ENCODE results near the gene LCTL. TPM values are rescaled to one million over a fixed set of nuclear protein-coding genes. Genes with fewer than 3 reads are reported as not detected.

LCTL gene
- polyA plus RNA-seq, 1 of the 3 experiments (the other 2 are of a cell fraction): 1.9 TPM

- DNase-seq: no peak
- H4K20me1 ChIP-seq (ENCODE audit: insufficient read depth): no peaks in the 10 kb centered on the region
- H3F3A ChIP-seq (replicated peaks; ENCODE audit: insufficient read depth): no peaks in the 10 kb centered on the region
- H3K9me3 ChIP-seq: no peaks in the 10 kb centered on the region
- H3K27me3 ChIP-seq (ENCODE audit: insufficient read depth): no peaks in the 10 kb centered on the region
- H3K79me2 ChIP-seq (ENCODE audit: insufficient read depth): no peaks in the 10 kb centered on the region
- H3K9ac ChIP-seq: no peak overlapping the region
- H3K27ac ChIP-seq (ENCODE audit: low read depth in 2 of 2, low read length in 1 of 2): no peak overlapping the region
- WGBS (ENCODE audit: low lambda C conversion rate): 70% methylated on average over 8 of the region's 13 CpGs
- H2AFZ ChIP-seq (ENCODE audit: low read depth): no peak overlapping the region
- no peak overlapping the region for H3K4me3 ChIP-seq (ENCODE audit: low read depth in 2 of 2, low read length in 1 of 2)
- no peaks in the 10 kb centered on the region for H3K36me3 ChIP-seq (replicated peaks in 1 of 2; ENCODE audit: control insufficient read depth in 1 of 2, insufficient read depth in 2 of 2, low read length in 1 of 2)
- H3K9me2 ChIP-seq: no peaks in the 10 kb centered on the region
- ChIA-PET CTCF (interaction anchor here (1.1 to 10.0 kb wide), 5 partner anchors 6 to 240 kb away, joined by 5 to 108 read pairs (median 13); no protein-coding TSS in a partner anchor), POLR2A (no interaction called here)
- TF ChIP-seq, protein P1, sequence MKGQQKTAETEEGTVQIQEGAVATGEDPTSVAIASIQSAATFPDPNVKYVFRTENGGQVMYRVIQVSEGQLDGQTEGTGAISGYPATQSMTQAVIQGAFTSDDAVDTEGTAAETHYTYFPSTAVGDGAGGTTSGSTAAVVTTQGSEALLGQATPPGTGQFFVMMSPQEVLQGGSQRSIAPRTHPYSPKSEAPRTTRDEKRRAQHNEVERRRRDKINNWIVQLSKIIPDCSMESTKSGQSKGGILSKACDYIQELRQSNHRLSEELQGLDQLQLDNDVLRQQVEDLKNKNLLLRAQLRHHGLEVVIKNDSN (IDR thresholded peaks at IDR 0.05; ENCODE audit: borderline replicate concordance, low read depth): no peak
- TF ChIP-seq TAF1 (IDR thresholded peaks at IDR 0.05; ENCODE audit: borderline replicate concordance, low read depth, low read length) (no peak), JUND (IDR thresholded peaks at IDR 0.05) (no peak), FOXM1 (IDR thresholded peaks at IDR 0.05; ENCODE audit: low read depth) (no peak), RCOR1 (IDR thresholded peaks at IDR 0.05; ENCODE audit: low read length) (no peak), SMC3 (IDR thresholded peaks at IDR 0.05; ENCODE audit: low read depth, low read length) (no peak), POLR2AphosphoS5 (IDR thresholded peaks at IDR 0.05; ENCODE audit: low read depth, low read length) (no peak), TCF12 (IDR thresholded peaks at IDR 0.05) (no peak)
- no peak overlapping the region for H3K4me2 ChIP-seq
- H3K4me1 ChIP-seq (ENCODE audit: control insufficient read depth in 1 of 2, insufficient read depth in 2 of 2, low read depth in 1 of 2, low read length in 1 of 2): peaks cover 0 to 2% of the 10 kb centered on the region in 2 experiments; a peak in 1 of 4 replicates
These were observed 45.7 kb upstream of the LCTL start for GRCh38 chr15:66611257-66612053.

DNA sequence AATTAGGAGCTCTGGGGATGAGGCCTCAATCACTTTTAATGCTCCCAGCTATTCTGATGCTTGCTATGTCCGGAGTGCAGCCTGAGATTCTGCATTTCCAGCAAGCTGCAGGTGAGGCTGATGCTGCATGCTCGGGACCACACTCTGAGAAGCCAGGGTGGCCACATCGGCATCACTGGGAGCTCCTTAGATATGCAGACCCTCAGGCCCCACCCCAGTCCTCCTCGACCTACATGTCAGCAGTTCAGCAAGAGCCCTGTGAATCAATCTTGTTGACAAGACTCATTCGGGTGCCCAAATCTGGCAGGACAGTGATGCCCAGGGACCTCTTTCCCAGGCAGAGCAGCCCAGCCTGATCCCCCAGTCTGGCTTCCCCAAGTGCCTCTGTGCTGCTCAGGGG is 44.1 kb upstream of the LCTL start:
- Histone ChIP-seq H2AFZ (ENCODE audit: low read depth) (no peak overlapping the region), H3K36me3 (replicated peaks in 1 of 2; ENCODE audit: control insufficient read depth in 1 of 2, insufficient read depth in 2 of 2, low read length in 1 of 2) (no peaks in the 10 kb centered on the region), H3K4me1 (ENCODE audit: control insufficient read depth in 1 of 2, insufficient read depth in 2 of 2, low read depth in 1 of 2, low read length in 1 of 2) (no peaks in the 10 kb centered on the region), H3K9ac (no peak overlapping the region), H3K27me3 (ENCODE audit: insufficient read depth) (no peaks in the 10 kb centered on the region), H3K4me2 (no peak overlapping the region), H3F3A (replicated peaks; ENCODE audit: insufficient read depth) (no peaks in the 10 kb centered on the region), H3K9me3 (no peaks in the 10 kb centered on the region), H3K4me3 (ENCODE audit: low read depth in 2 of 2, low read length in 1 of 2) (no peak overlapping the region), H3K79me2 (ENCODE audit: insufficient read depth) (no peaks in the 10 kb centered on the region), H4K20me1 (ENCODE audit: insufficient read depth) (no peaks in the 10 kb centered on the region), H3K27ac (ENCODE audit: low read depth in 2 of 2, low read length in 1 of 2) (no peak overlapping the region), H3K9me2 (no peaks in the 10 kb centered on the region)
- 78% methylated on average over 5 of the region's 5 CpGs for WGBS (ENCODE audit: low lambda C conversion rate)
- CTCF ChIA-PET: interaction anchor here (1.0 to 10.0 kb wide), 4 partner anchors 8 to 241 kb away, joined by 3 to 108 read pairs (median 16); no protein-coding TSS in a partner anchor
- no peak for DNase-seq
- POLR2A ChIA-PET: no interaction called here
- TF ChIP-seq FOXJ3 (CRISPR knock-in tag; IDR thresholded peaks at IDR 0.05): no peak

DNA sequence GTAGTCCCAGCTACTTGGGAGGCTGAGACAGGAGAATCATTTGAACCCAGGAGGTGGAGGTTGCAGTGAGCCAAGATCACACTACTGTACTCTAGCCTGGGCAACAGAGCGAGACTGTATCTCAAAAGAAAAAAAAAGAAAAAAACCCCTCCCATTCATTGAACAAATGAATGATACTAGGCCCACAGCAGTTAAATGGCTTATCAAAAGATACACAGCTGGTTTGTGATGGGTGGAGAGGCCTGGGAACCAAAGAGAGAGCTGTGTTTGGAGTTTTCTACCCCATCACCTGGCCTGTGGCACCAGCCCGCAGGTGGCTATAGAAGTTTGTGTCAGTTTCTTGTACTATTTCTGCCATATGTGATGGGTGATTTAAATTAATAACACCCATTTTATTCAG is 43.1 kb upstream of the LCTL start:
- H3K9me3 ChIP-seq: no peaks in the 10 kb centered on the region
- ChIA-PET POLR2A (no interaction called here), CTCF (interaction anchor here (1.0 to 10.0 kb wide), 7 partner anchors 9 to 254 kb away, joined by 3 to 108 read pairs (median 5); no protein-coding TSS in a partner anchor)
- WGBS (ENCODE audit: low lambda C conversion rate): 94% methylated on average over 2 of the region's 2 CpGs
- H3K4me2 ChIP-seq: no peak overlapping the region
- no peaks in the 10 kb centered on the region for H3K36me3 ChIP-seq (replicated peaks in 1 of 2; ENCODE audit: control insufficient read depth in 1 of 2, insufficient read depth in 2 of 2, low read length in 1 of 2)
- no peaks in the 10 kb centered on the region for H3K79me2 ChIP-seq (ENCODE audit: insufficient read depth)
- H3K9me2 ChIP-seq: no peaks in the 10 kb centered on the region
- H2AFZ ChIP-seq (ENCODE audit: low read depth): no peak overlapping the region
- DNase-seq: no peak
- no peaks in the 10 kb centered on the region; a peak in 1 of 4 replicates for H3K4me1 ChIP-seq (ENCODE audit: control insufficient read depth in 1 of 2, insufficient read depth in 2 of 2, low read depth in 1 of 2, low read length in 1 of 2)
- no peaks in the 10 kb centered on the region for H3F3A ChIP-seq (replicated peaks; ENCODE audit: insufficient read depth)
- no peaks in the 10 kb centered on the region for H4K20me1 ChIP-seq (ENCODE audit: insufficient read depth)
- no peak overlapping the region for H3K27ac ChIP-seq (ENCODE audit: low read depth in 2 of 2, low read length in 1 of 2)
- H3K4me3 ChIP-seq (ENCODE audit: low read depth in 2 of 2, low read length in 1 of 2): no peak overlapping the region
- no peaks in the 10 kb centered on the region for H3K27me3 ChIP-seq (ENCODE audit: insufficient read depth)
- no peak overlapping the region for H3K9ac ChIP-seq
- TF ChIP-seq, protein P2, sequence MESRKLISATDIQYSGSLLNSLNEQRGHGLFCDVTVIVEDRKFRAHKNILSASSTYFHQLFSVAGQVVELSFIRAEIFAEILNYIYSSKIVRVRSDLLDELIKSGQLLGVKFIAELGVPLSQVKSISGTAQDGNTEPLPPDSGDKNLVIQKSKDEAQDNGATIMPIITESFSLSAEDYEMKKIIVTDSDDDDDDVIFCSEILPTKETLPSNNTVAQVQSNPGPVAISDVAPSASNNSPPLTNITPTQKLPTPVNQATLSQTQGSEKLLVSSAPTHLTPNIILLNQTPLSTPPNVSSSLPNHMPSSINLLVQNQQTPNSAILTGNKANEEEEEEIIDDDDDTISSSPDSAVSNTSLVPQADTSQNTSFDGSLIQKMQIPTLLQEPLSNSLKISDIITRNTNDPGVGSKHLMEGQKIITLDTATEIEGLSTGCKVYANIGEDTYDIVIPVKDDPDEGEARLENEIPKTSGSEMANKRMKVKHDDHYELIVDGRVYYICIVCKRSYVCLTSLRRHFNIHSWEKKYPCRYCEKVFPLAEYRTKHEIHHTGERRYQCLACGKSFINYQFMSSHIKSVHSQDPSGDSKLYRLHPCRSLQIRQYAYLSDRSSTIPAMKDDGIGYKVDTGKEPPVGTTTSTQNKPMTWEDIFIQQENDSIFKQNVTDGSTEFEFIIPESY (IDR thresholded peaks at IDR 0.05; ENCODE audit: borderline replicate concordance, low read depth): no peak
- no peak for TF ChIP-seq MXI1 (IDR thresholded peaks at IDR 0.05; ENCODE audit: low read depth, low read length)
- no peak for TF ChIP-seq USF2 (IDR thresholded peaks at IDR 0.05; ENCODE audit: borderline replicate concordance, low read depth, low read length)
- no peak for TF ChIP-seq REST (IDR thresholded peaks at IDR 0.05; ENCODE audit: low read depth, low read length)
- no peak for TF ChIP-seq RFX5 (IDR thresholded peaks at IDR 0.05; ENCODE audit: low read length)
